ENCODE results near the gene RTP2. TPM values are rescaled to one million over a fixed set of nuclear protein-coding genes. Genes with fewer than 3 reads are reported as not detected.

Gene RTP2
- total RNA-seq, 2 donors from 2014 or later: not detected

- no peak overlapping the region for H3K4me3 ChIP-seq
- H3K9me3 ChIP-seq: no peaks in the 10 kb centered on the region
- no peak overlapping the region for H3K27ac ChIP-seq
- no peaks in the 10 kb centered on the region for H3K27me3 ChIP-seq (replicated peaks; ENCODE audit: insufficient read depth)
- no peaks in the 10 kb centered on the region for H3K4me1 ChIP-seq (ENCODE audit: control insufficient read depth in 1 of 2, low read depth in 2 of 2)
- no peak for TF ChIP-seq CTCF (IDR thresholded peaks at IDR 0.05)
- no peak for ATAC-seq (ENCODE audit: insufficient number of reproducible peaks, low FRiP score, low read depth)
- H3K36me3 ChIP-seq: no peaks in the 10 kb centered on the region
- no peak for DNase-seq (ENCODE audit: low spot score)
Observed at GRCh38 chr3:187667526-187667925, 34.8 kb downstream of the RTP2 start.

GRCh38 chr3:187665764-187666402 is 36.5 kb downstream of the RTP2 start:
- Histone ChIP-seq H3K27me3 (replicated peaks; ENCODE audit: insufficient read depth) (no peaks in the 10 kb centered on the region), H3K27ac (no peak overlapping the region), H3K4me3 (no peak overlapping the region), H3K9me3 (no peaks in the 10 kb centered on the region), H3K4me1 (ENCODE audit: control insufficient read depth in 1 of 2, low read depth in 2 of 2) (no peaks in the 10 kb centered on the region), H3K36me3 (no peaks in the 10 kb centered on the region)
- DNase-seq (ENCODE audit: low spot score): no peak
- no peak for TF ChIP-seq CTCF (IDR thresholded peaks at IDR 0.05)
- no peak for ATAC-seq (ENCODE audit: insufficient number of reproducible peaks, low FRiP score, low read depth)

GRCh38 chr3:187665010-187665409 is 37.3 kb downstream of the RTP2 start:
- Histone ChIP-seq H3K4me3 (no peak overlapping the region), H3K9me3 (no peaks in the 10 kb centered on the region), H3K27me3 (replicated peaks; ENCODE audit: insufficient read depth) (no peaks in the 10 kb centered on the region), H3K27ac (no peak overlapping the region), H3K36me3 (no peaks in the 10 kb centered on the region), H3K4me1 (ENCODE audit: control insufficient read depth in 1 of 2, low read depth in 2 of 2) (no peaks in the 10 kb centered on the region)
- no peak for DNase-seq (ENCODE audit: low spot score)
- TF ChIP-seq CTCF (IDR thresholded peaks at IDR 0.05): no peak
- ATAC-seq (ENCODE audit: insufficient number of reproducible peaks, low FRiP score, low read depth): no peak

GRCh38 chr3:187662848-187663409 is 39.4 kb downstream of the RTP2 start:
- no peaks in the 10 kb centered on the region for H3K27me3 ChIP-seq (replicated peaks; ENCODE audit: insufficient read depth)
- H3K4me1 ChIP-seq (ENCODE audit: control insufficient read depth in 1 of 2, low read depth in 2 of 2): no peaks in the 10 kb centered on the region
- H3K9me3 ChIP-seq: no peaks in the 10 kb centered on the region
- H3K27ac ChIP-seq: no peak overlapping the region
- TF ChIP-seq CTCF (IDR thresholded peaks at IDR 0.05): no peak
- no peaks in the 10 kb centered on the region for H3K36me3 ChIP-seq
- DNase-seq (ENCODE audit: low spot score) (no peak), ATAC-seq (ENCODE audit: insufficient number of reproducible peaks, low FRiP score, low read depth) (no peak)
- no peak overlapping the region for H3K4me3 ChIP-seq

- H3K36me3 ChIP-seq: no peaks in the 10 kb centered on the region
- H3K4me3 ChIP-seq: no peak overlapping the region
- DNase-seq (ENCODE audit: low spot score) (no peak), ATAC-seq (ENCODE audit: insufficient number of reproducible peaks, low FRiP score, low read depth) (no peak)
- no peak overlapping the region for H3K27ac ChIP-seq
- no peak for TF ChIP-seq CTCF (IDR thresholded peaks at IDR 0.05)
- H3K27me3 ChIP-seq (replicated peaks; ENCODE audit: insufficient read depth): no peaks in the 10 kb centered on the region
- H3K4me1 ChIP-seq (ENCODE audit: control insufficient read depth in 1 of 2, low read depth in 2 of 2): no peaks in the 10 kb centered on the region
- no peaks in the 10 kb centered on the region for H3K9me3 ChIP-seq
Observed at GRCh38 chr3:187661267-187661666, 41.1 kb downstream of the RTP2 start.
